Ovary (tissue), 3 donors: ENCODE results near the gene MCEMP1.

ENCODE experiments used
- EP300 ChIP-seq: sonication (generic); formaldehyde crosslinking; IDR thresholded peaks from one replicate; pipeline ENCODE4 v1.6.1; 2017; ENCODE audit warnings: antibody characterized with exemption
- POLR2A ChIP-seq: fragments of 450-650 bp; IDR thresholded peaks from one replicate; pipeline ENCODE4 v1.6.1; 2017; ENCODE audit warnings: antibody characterized with exemption, mild to moderate bottlenecking, moderate library complexity
- TF ChIP-seq, protein P1 (sequence below), 3 donors: fragments of 450-650 bp in 2 of 3; fragments of 200-600 bp in 1 of 3; IDR thresholded peaks; one replicate each; pipeline versions ENCODE4 v1.5.1 to v1.8.0; 2016 to 2022; ENCODE audit warnings: antibody characterized with exemption in 3 of 3, mild to moderate bottlenecking in 1 of 3
- donor health status: DM: no; HTN: no; CAD: no.

DNA sequence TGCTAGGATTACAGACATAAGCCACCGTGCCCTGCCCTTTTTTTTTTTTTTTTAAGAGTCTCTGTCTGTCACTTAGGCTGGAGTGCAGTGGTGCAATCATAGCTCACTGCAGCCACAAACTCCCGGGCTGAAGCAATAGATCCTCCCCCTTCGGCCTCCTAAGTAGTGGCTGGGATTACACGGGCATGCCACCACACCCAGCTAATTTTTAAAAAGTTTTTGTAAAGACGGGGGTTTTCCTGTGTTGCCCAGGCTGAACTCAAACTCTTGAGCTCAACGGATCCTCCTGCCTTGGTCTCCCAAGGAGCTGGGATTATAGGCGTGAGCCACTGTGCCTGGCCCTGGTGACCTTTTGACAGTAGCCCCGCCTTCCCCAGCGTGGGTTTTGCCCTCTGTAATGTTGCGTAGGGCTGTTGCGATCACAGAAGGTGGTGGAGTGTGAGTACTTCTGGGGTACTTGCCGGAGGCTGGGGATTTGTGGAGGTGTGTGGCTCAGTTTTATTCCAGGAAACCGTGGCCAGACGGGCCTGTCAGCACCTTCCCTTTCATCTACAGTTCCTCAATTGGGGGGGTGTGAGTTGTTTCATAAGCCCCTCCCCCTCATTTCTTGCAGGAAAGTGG lies 19.6 kb upstream of the MCEMP1 start:
- TF ChIP-seq, protein P1, sequence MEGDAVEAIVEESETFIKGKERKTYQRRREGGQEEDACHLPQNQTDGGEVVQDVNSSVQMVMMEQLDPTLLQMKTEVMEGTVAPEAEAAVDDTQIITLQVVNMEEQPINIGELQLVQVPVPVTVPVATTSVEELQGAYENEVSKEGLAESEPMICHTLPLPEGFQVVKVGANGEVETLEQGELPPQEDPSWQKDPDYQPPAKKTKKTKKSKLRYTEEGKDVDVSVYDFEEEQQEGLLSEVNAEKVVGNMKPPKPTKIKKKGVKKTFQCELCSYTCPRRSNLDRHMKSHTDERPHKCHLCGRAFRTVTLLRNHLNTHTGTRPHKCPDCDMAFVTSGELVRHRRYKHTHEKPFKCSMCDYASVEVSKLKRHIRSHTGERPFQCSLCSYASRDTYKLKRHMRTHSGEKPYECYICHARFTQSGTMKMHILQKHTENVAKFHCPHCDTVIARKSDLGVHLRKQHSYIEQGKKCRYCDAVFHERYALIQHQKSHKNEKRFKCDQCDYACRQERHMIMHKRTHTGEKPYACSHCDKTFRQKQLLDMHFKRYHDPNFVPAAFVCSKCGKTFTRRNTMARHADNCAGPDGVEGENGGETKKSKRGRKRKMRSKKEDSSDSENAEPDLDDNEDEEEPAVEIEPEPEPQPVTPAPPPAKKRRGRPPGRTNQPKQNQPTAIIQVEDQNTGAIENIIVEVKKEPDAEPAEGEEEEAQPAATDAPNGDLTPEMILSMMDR (IDR thresholded peaks at IDR 0.05) = no peak
- TF ChIP-seq POLR2A = no peak
- no peak for TF ChIP-seq EP300
